ENCODE data around the gene VSTM4. TPM values are rescaled to one million over a fixed set of nuclear protein-coding genes. Genes with fewer than 3 reads are reported as not detected.
A peak's percentile ranks its signal among the peaks of the same experiment; 100 is the strongest.

Gene VSTM4
- total RNA-seq, 3 donors from 2014 or later (not counting 1 experiment from before 2014, with no cell fraction given) = 0.38 to 0.57 (median 0.45) TPM

DNA sequence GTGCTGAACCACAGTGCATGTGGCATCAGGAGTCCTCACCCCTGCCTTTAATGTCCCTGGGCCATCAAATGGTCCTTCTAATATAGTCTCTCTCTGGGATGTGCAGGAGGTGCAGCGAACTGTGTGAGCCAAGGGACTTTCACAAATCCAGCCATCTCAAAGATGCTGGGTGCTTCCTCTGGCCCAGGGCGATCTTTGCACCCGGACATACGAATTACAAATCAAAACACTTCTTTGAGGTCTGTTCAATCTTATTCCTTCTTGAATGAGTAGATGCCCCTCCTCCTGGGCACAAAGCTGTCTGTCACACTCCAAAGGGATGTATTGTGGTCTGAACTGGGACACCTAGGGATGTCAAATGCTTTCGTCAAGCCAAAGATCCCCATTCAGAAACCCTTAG, 60.6 kb downstream of the VSTM4 start:
- H3K4me3 ChIP-seq (ENCODE audit: low read length) = no peak overlapping the region
- H3K36me3 ChIP-seq (ENCODE audit: control insufficient read depth, insufficient read depth, low read length) = no peaks in the 10 kb centered on the region
- no peak overlapping the region for H3K27ac ChIP-seq (ENCODE audit: low read length)
- peaks cover 8 to 25% of the 10 kb centered on the region in 2 donors for H3K27me3 Mint-ChIP-seq (ENCODE audit: low read depth in 2 of 2)
- no peak overlapping the region for H3K27ac Mint-ChIP-seq
- DNase-seq = no peak
- ATAC-seq = no peak
- no peaks in the 10 kb centered on the region for H3K4me1 Mint-ChIP-seq
- TF ChIP-seq, protein P1, sequence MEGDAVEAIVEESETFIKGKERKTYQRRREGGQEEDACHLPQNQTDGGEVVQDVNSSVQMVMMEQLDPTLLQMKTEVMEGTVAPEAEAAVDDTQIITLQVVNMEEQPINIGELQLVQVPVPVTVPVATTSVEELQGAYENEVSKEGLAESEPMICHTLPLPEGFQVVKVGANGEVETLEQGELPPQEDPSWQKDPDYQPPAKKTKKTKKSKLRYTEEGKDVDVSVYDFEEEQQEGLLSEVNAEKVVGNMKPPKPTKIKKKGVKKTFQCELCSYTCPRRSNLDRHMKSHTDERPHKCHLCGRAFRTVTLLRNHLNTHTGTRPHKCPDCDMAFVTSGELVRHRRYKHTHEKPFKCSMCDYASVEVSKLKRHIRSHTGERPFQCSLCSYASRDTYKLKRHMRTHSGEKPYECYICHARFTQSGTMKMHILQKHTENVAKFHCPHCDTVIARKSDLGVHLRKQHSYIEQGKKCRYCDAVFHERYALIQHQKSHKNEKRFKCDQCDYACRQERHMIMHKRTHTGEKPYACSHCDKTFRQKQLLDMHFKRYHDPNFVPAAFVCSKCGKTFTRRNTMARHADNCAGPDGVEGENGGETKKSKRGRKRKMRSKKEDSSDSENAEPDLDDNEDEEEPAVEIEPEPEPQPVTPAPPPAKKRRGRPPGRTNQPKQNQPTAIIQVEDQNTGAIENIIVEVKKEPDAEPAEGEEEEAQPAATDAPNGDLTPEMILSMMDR (IDR thresholded peaks at IDR 0.05) = no peak
- H3K27me3 ChIP-seq (ENCODE audit: control insufficient read depth, insufficient read depth, low read length) = no peaks in the 10 kb centered on the region
- intact Hi-C loops (cut with micrococcal nuclease) = no loop called here
- H3K4me1 ChIP-seq (ENCODE audit: control insufficient read depth, insufficient read depth, low read length) = no peaks in the 10 kb centered on the region
- H3K9me3 Mint-ChIP-seq = no peaks in the 10 kb centered on the region
- peaks cover under 1% of the 10 kb centered on the region for H3K36me3 Mint-ChIP-seq
- no peaks in the 10 kb centered on the region for H3K9me3 ChIP-seq (ENCODE audit: control insufficient read depth, insufficient read depth, low read length)
- no peak overlapping the region for H3K4me3 Mint-ChIP-seq
- WGBS (ENCODE audit: insufficient coverage) = 94% methylated on average over 5 of the region's 5 CpGs

DNA sequence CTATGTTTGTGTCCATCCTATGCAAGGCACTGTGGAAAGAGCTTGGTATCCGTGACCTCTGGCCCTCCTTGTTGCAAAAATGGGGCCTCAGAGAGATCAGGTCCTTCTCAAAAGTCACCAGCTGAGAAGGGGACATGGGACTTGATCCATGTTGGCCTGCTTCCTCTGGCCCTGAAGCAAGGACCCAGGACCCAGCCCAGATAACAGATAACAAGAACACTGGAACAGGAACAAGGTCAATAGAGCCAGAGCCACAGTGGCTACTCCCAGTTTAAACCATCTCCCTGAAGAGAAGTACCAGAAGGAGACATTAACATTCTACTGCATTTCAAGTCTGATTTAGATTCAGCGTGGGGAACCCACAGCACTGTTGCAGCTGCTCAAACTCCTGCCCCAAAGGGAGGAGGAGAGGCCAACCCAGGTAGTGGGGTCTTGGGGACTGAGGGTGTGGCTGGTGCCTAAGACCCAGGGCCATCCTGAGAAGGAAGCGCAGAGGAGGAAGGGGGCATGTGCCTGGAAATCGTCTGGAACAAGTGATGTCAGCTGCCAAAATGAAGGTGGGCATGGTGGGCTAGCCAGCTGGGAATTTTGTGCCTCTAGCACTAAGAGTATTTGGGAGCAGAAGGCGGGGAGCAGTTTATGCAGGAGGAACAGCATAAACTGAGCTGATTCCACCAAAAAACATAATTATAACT, 61.2 kb downstream of the VSTM4 start:
- peaks cover 6 to 30% of the 10 kb centered on the region in 2 donors for H3K27me3 Mint-ChIP-seq (ENCODE audit: low read depth in 2 of 2)
- Histone ChIP-seq H3K4me3 (ENCODE audit: low read length) (no peak overlapping the region), H3K4me1 (ENCODE audit: control insufficient read depth, insufficient read depth, low read length) (no peaks in the 10 kb centered on the region), H3K36me3 (ENCODE audit: control insufficient read depth, insufficient read depth, low read length) (no peaks in the 10 kb centered on the region), H3K9me3 (ENCODE audit: control insufficient read depth, insufficient read depth, low read length) (no peaks in the 10 kb centered on the region), H3K27me3 (ENCODE audit: control insufficient read depth, insufficient read depth, low read length) (no peaks in the 10 kb centered on the region), H3K27ac (ENCODE audit: low read length) (no peak overlapping the region)
- H3K36me3 Mint-ChIP-seq = no peaks in the 10 kb centered on the region
- DNase-seq (no peak), ATAC-seq (no peak)
- no peak overlapping the region for H3K4me3 Mint-ChIP-seq
- intact Hi-C loops (cut with micrococcal nuclease) = no loop called here
- no peaks in the 10 kb centered on the region for H3K4me1 Mint-ChIP-seq
- no peak overlapping the region for H3K27ac Mint-ChIP-seq
- TF ChIP-seq, protein P1 (IDR thresholded peaks at IDR 0.05) = no peak
- H3K9me3 Mint-ChIP-seq = no peaks in the 10 kb centered on the region
- 86% methylated on average over 5 of the region's 5 CpGs for WGBS (ENCODE audit: insufficient coverage)

DNA sequence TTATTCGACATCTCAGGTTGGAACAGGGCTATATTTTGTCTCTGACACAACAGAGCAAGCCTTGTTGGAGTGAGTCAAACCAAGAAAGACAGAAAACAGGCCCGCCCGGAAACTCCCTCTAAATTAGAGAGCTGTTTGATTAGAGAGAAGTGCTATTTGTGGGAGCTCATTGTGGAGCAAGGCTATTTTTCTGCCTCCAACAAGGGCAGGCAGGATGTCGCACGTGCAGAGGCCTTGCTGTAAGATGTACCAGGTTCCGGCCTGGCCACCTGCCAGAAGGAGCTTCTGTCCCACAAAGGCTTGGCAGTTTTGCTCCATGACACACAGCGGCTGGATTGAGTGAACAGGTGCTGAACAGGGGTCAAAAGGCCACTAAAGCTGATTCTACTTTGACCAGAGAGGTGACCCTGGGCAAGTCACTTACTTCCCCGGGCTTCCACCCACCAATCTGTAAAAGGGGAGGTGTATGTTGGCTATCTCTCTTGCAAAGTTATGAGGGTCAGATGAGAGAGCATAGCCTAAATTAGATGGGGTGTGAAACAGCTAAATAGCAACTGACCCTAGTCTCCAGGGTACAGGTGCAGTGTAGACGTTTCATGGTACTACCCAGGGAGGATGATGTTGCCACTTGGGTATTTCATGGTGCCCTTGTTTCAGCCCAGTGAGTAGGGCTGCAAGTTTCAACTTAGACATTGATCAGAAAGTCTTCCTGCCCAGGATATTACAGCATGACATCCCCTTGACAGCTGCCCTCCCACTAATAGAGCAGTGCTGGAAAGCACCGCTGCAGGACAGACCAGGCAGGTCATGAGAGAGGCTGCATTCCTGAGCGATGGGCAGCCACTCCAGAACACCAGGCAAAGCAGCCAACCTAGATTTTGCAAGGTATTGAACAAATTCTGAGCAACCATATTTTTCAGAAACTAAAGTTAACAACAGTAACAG, 62.0 kb downstream of the VSTM4 start:
- no peaks in the 10 kb centered on the region for H3K36me3 ChIP-seq (ENCODE audit: control insufficient read depth, insufficient read depth, low read length)
- H3K4me3 ChIP-seq (ENCODE audit: low read length) = no peak overlapping the region
- Mint-ChIP-seq H3K27me3 (ENCODE audit: low read depth in 2 of 2) (peaks cover 6 to 35% of the 10 kb centered on the region in 2 donors), H3K9me3 (no peaks in the 10 kb centered on the region), H3K36me3 (no peaks in the 10 kb centered on the region), H3K27ac (no peak overlapping the region), H3K4me3 (no peak overlapping the region), H3K4me1 (no peaks in the 10 kb centered on the region)
- DNase-seq (peak in 1 of 2 donors; percentile 5), ATAC-seq (no peak)
- H3K27me3 ChIP-seq (ENCODE audit: control insufficient read depth, insufficient read depth, low read length) = no peaks in the 10 kb centered on the region
- no peak overlapping the region for H3K27ac ChIP-seq (ENCODE audit: low read length)
- intact Hi-C loops (cut with micrococcal nuclease) = no loop called here
- 79% methylated on average over 11 of the region's 11 CpGs for WGBS (ENCODE audit: insufficient coverage)
- TF ChIP-seq, protein P1 (IDR thresholded peaks at IDR 0.05) = no peak
- H3K4me1 ChIP-seq (ENCODE audit: control insufficient read depth, insufficient read depth, low read length) = no peaks in the 10 kb centered on the region
- no peaks in the 10 kb centered on the region for H3K9me3 ChIP-seq (ENCODE audit: control insufficient read depth, insufficient read depth, low read length)
